HG03354 (cell line): ENCODE data around the gene TNF.
A peak's percentile ranks its signal among the peaks of the same experiment; 100 is the strongest.
"Not testable (repeated sequence)": the region's sequence is repeated elsewhere in the genome, so short reads cannot be mapped to it uniquely, and the experiment has no call there.

Source experiments
- ATAC-seq: cut with Tn5 transposase; IDR thresholded peaks from one replicate; pipeline ENCODE4 v1.9.1; 2021; ENCODE audit warnings: mild to moderate bottlenecking; ENCODE audit not compliant: unreplicated experiment, poor library complexity, severe bottlenecking

Gene TNF

GRCh38 chr6:31585491-31585890 lies 10.1 kb downstream of the TNF start:
- no peak for ATAC-seq

- ATAC-seq = no peak
These were observed 10.6 kb downstream of the TNF start, which contains the start of gene LST1 for GRCh38 chr6:31586008-31586407. TSS of gene LST1 (plus strand) at chr6:31586277. CDS start at chr6:31587300, 1,023 bp downstream.

- ATAC-seq = no peak
These were observed 11.4 kb downstream of the TNF start for GRCh38 chr6:31586599-31587281.

- no peak for ATAC-seq
These were observed 12.7 kb downstream of the TNF start for GRCh38 chr6:31587791-31588777.

GRCh38 chr6:31588871-31589650 lies 13.7 kb downstream of the TNF start:
- ATAC-seq = no peak

GRCh38 chr6:31590691-31591090 lies 15.3 kb downstream of the TNF start:
- ATAC-seq = not testable (repeated sequence)

GRCh38 chr6:31592396-31592771 lies 17.0 kb downstream of the TNF start:
- no peak for ATAC-seq

GRCh38 chr6:31597006-31597405 lies 21.6 kb downstream of the TNF start:
- peak; percentile 53 for ATAC-seq

GRCh38 chr6:31607317-31607716 lies 32.0 kb downstream of the TNF start:
- no peak for ATAC-seq

GRCh38 chr6:31609519-31610406 lies 34.4 kb downstream of the TNF start:
- ATAC-seq = no peak

GRCh38 chr6:31610968-31611367 lies 35.6 kb downstream of the TNF start:
- no peak for ATAC-seq

GRCh38 chr6:31614075-31614619 lies 38.8 kb downstream of the TNF start:
- no peak for ATAC-seq

GRCh38 chr6:31614684-31615578 lies 39.6 kb downstream of the TNF start, which contains the start of gene AIF1:
TSS of gene AIF1 (plus strand) at chr6:31615234. CDS start at chr6:31615330, 96 bp downstream.
- no peak for ATAC-seq

GRCh38 chr6:31615748-31616147 lies 40.4 kb downstream of the TNF start:
- ATAC-seq = no peak

GRCh38 chr6:31617010-31617409 lies 41.6 kb downstream of the TNF start:
- ATAC-seq = no peak

GRCh38 chr6:31619805-31620585 lies 44.6 kb downstream of the TNF start:
- peak; percentile 83 for ATAC-seq
